GM12878 (cell line): Measurements from ENCODE around the gene PC. TPM values are rescaled to one million over a fixed set of nuclear protein-coding genes. Genes with fewer than 3 reads are reported as not detected.

ENCODE experiments used
- ATAC-seq: fragments of 200-7000 bp; cut with Tn5 transposase; 3 replicates; pipeline ENCODE4 v1.9.1; 2020; ENCODE audit warnings: mild to moderate bottlenecking, moderate library complexity
- BruUV-seq: library from RNA; stranded (reverse); fragments of 400-500 nt; replicated peaks from 2 replicates; lab custom pipeline; 2021; lab: Mats Ljungman, UMichigan
- CTCF ChIA-PET: fragments of 300-600 bp; sonication (Branson Sonifier 250); formaldehyde crosslinking; extraction: SDS; loops from one replicate; lab custom pipeline; 2021; ENCODE audit warnings: inconsistent platforms; lab: Yijun Ruan, JAX
- POLR2A ChIA-PET: fragments of 350-600 bp; formaldehyde crosslinking; extraction: SDS; loops from one replicate; lab custom pipeline; 2021; ENCODE audit warnings: inconsistent platforms; lab: Charles Lee
- RAD21 ChIA-PET: fragments of 300-600 bp; sonication (Branson Sonifier 250); formaldehyde crosslinking; loops from one replicate; lab custom pipeline; 2023; ENCODE audit warnings: antibody characterized with exemption; ENCODE audit not compliant: unreplicated experiment; lab: Charles Lee
- SMC1A ChIA-PET: fragments of 300-600 bp; sonication (Branson Sonifier 250); formaldehyde crosslinking; loops from one replicate; lab custom pipeline; 2023; ENCODE audit not compliant: unreplicated experiment, uncharacterized antibody; lab: Charles Lee
- DNase-seq: peaks from one replicate; pipeline ENCODE4 v3.0.0-alpha.2; 2011; ENCODE audit warnings: low read depth, low spot score
- FAIRE-seq: peaks from 3 replicates; lab custom pipeline; 2011; peaks lifted over from hg19 to GRCh38; lab: Jason Lieb, UNC
- H2AFZ ChIP-seq: 2 replicates; pipeline ENCODE4 v1.6.0; 2011; ENCODE audit warnings: low read depth, low read length, control low read depth; ENCODE audit not compliant: control insufficient read depth
- H3K27ac ChIP-seq: 2 replicates; pipeline ENCODE4 v1.5.1; 2011; ENCODE audit warnings: control low read depth; ENCODE audit not compliant: control insufficient read depth, insufficient read depth
- H3K27me3 ChIP-seq, 2 experiments: replicated peaks in 1 of 2; 2 replicates each; pipeline versions ENCODE4 v1.6.0 to v1.6.1; 2011; ENCODE audit warnings: low read length in 1 of 2; ENCODE audit not compliant: control insufficient read depth in 2 of 2, insufficient read depth in 2 of 2
- H3K36me3 ChIP-seq, 2 experiments: 2 replicates each; pipeline ENCODE4 v1.5.1; 2011; ENCODE audit warnings: low read length in 1 of 2; ENCODE audit not compliant: control insufficient read depth in 2 of 2, insufficient read depth in 2 of 2
- H3K4me1 ChIP-seq: 2 replicates; pipeline ENCODE4 v1.6.1; 2011; ENCODE audit warnings: mild to moderate bottlenecking, low read length, moderate library complexity, mixed read lengths; ENCODE audit not compliant: control insufficient read depth, insufficient read depth
- H3K4me2 ChIP-seq: 2 replicates; pipeline ENCODE4 v1.6.0; 2011; ENCODE audit warnings: control low read depth; ENCODE audit not compliant: control insufficient read depth, insufficient read depth
- H3K4me3 ChIP-seq: fragments of 200-600 bp; sonication (generic); 2 replicates; pipeline ENCODE4 v1.5.1; 2016
- H3K79me2 ChIP-seq: 2 replicates; pipeline ENCODE4 v1.6.0; 2011; ENCODE audit warnings: low read length; ENCODE audit not compliant: control insufficient read depth, insufficient read depth
- H3K9ac ChIP-seq: 2 replicates; pipeline ENCODE4 v1.8.0; 2011; ENCODE audit warnings: low read length, control low read depth, mixed read lengths; ENCODE audit not compliant: control insufficient read depth, insufficient read depth
- H3K9me3 ChIP-seq: replicated peaks from 3 replicates; pipeline ENCODE4 v1.5.1; 2011; ENCODE audit warnings: mild to moderate bottlenecking, low read length; ENCODE audit not compliant: control insufficient read depth, insufficient read depth
- H4K20me1 ChIP-seq: 2 replicates; pipeline ENCODE4 v1.6.0; 2011; ENCODE audit not compliant: control insufficient read depth, insufficient read depth
- ATF7 ChIP-seq: fragments of 450-650 bp; IDR thresholded peaks from 2 replicates; pipeline ENCODE4 v1.6.1; 2016; ENCODE audit warnings: low read depth, mild to moderate bottlenecking
- DPF2 ChIP-seq: fragments of 450-650 bp; IDR thresholded peaks from 2 replicates; pipeline ENCODE4 v1.6.1; 2017; ENCODE audit warnings: mild to moderate bottlenecking
- JUND ChIP-seq: IDR thresholded peaks from 2 replicates; pipeline ENCODE4 v1.6.1; 2012; ENCODE audit warnings: low read depth, mild to moderate bottlenecking, low read length, improper control_type of control experiment, moderate library complexity
- MTA2 ChIP-seq: fragments of 450-650 bp; IDR thresholded peaks from 2 replicates; pipeline ENCODE4 v1.6.1; 2016; ENCODE audit warnings: low read depth, mild to moderate bottlenecking, moderate library complexity
- NFIC ChIP-seq: IDR thresholded peaks from 2 replicates; pipeline ENCODE4 v1.6.1; 2012; ENCODE audit warnings: low read depth, mild to moderate bottlenecking, inconsistent platforms, low read length, moderate library complexity
- NFYB ChIP-seq: IDR thresholded peaks from 2 replicates; pipeline ENCODE4 v1.6.1; 2011; ENCODE audit warnings: low read depth, mild to moderate bottlenecking, low read length, improper control_type of control experiment, moderate library complexity; ENCODE audit not compliant: insufficient read depth
- NRF1 ChIP-seq: conservative IDR thresholded peaks from 2 replicates; pipeline ENCODE4 v1.6.1; 2011; ENCODE audit warnings: mild to moderate bottlenecking, low read depth, low read length, improper control_type of control experiment
- PKNOX1 ChIP-seq: fragments of 450-650 bp; IDR thresholded peaks from 2 replicates; pipeline ENCODE4 v1.6.1; 2016; ENCODE audit warnings: mild to moderate bottlenecking
- POLR2AphosphoS2 ChIP-seq: IDR thresholded peaks from 2 replicates; pipeline ENCODE4 v1.6.1; 2011; ENCODE audit warnings: low read depth, mild to moderate bottlenecking, low read length, improper control_type of control experiment, moderate library complexity
- TAF1 ChIP-seq: IDR thresholded peaks from 2 replicates; pipeline ENCODE4 v1.6.1; 2011; ENCODE audit warnings: mild to moderate bottlenecking, low read depth, low read length, borderline replicate concordance
- ZBTB40 ChIP-seq: fragments of 450-650 bp; IDR thresholded peaks from 2 replicates; pipeline ENCODE4 v1.6.1; 2016; ENCODE audit warnings: mild to moderate bottlenecking, moderate library complexity, borderline replicate concordance
- ZNF592 ChIP-seq: fragments of 450-650 bp; IDR thresholded peaks from 2 replicates; pipeline ENCODE4 v1.6.1; 2017; ENCODE audit warnings: mild to moderate bottlenecking, moderate library complexity
- WGBS: methylation state at CpG from one replicate; pipeline ENCODE4 v1.1.6; 2016; ENCODE audit warnings: low lambda C conversion rate; ENCODE audit not compliant: insufficient replicate concordance, insufficient coverage; ENCODE audit errors: missing lambda C conversion rate; 5-methylcytosine and 5-hydroxymethylcytosine counted together
- in situ Hi-C: fragments of 300-500 bp; cut with MboI; formaldehyde crosslinking; loops from 9 replicates; pipeline ENCODE4 v1.14.3; 2018; ENCODE audit warnings: mixed read lengths
- intact Hi-C: fragments of 100-400 bp; cut with micrococcal nuclease; formaldehyde crosslinking; loops from one replicate; pipeline ENCODE4 v1.14.2; 2022; ENCODE audit not compliant: unreplicated experiment
- polyA plus RNA-seq, 11 experiments: library from polyadenylated mRNA; depleted of rRNA in 4 of 11; unstranded in 6 of 11; stranded (reverse) in 5 of 11; fragments of >200 nt; fragmentation: Nextera tagmentation in 4 of 11; fragmentation: Illumina TruSeq in 1 of 11; extraction: Ambion mirVana in 4 of 11; extraction: Trizol in 1 of 11; gene quantifications; 1 replicate in 1 of 11; 2 replicates in 10 of 11; pipeline versions ENCODE4 v1.2.1 to v1.2.3, GENCODE V29; 2011 to 2016; ENCODE audit warnings: inconsistent platforms in 2 of 11, missing spikeins in 2 of 11, low read depth in 1 of 11
- total RNA-seq, 4 experiments: library from RNA; depleted of rRNA in 3 of 4; stranded (reverse); fragments of >200 nt in 3 of 4; fragmentation: Illumina TruSeq in 1 of 4; extraction: Trizol in 1 of 4; gene quantifications; 2 replicates each; pipeline versions ENCODE4 v1.2.1 to v1.2.3, GENCODE V29; 2013 to 2021

The PC gene
- total and polyA plus RNA-seq, 10 of the 15 experiments (the other 5 are each of a cell fraction or from before 2014, with no cell fraction given) = 0.22 to 10.3 (median 4.5) TPM

- TF ChIP-seq ZNF592 = no peak
- no peak for TF ChIP-seq TAF1
- no peak for TF ChIP-seq POLR2AphosphoS2
- TF ChIP-seq NFIC = no peak
- no peak for TF ChIP-seq MTA2
- TF ChIP-seq NRF1 = no peak
- no peak for TF ChIP-seq DPF2
- no peak for TF ChIP-seq PKNOX1
Measured at GRCh38 chr11:66815646-66816045, 142.5 kb downstream of the PC start (continued).

GRCh38 chr11:66814678-66815077 lies 143.5 kb downstream of the PC start:
- Histone ChIP-seq H3K4me3 (no peak overlapping the region), H3K27me3 (no peaks in the 10 kb centered on the region), H3K79me2 (no peaks in the 10 kb centered on the region), H3K9ac (no peak overlapping the region), H3K4me1 (no peaks in the 10 kb centered on the region), H2AFZ (no peak overlapping the region), H4K20me1 (no peaks in the 10 kb centered on the region), H3K27ac (no peak overlapping the region), H3K4me2 (no peak overlapping the region), H3K9me3 (no peaks in the 10 kb centered on the region), H3K36me3 (no peaks in the 10 kb centered on the region)
- no TSS peak for BruUV-seq
- no peak for DNase-seq
- ChIA-PET CTCF (no interaction called here), SMC1A (interaction anchor here (1.0 kb wide), 1 partner anchor 9 kb away, joined by 3 read pairs; no protein-coding TSS in a partner anchor), RAD21 (no interaction called here), POLR2A (no interaction called here)
- in situ Hi-C loops = no loop called here
- intact Hi-C loops = no loop called here
- ATAC-seq = no peak
- 98% methylated on average over 5 of the region's 5 CpGs for WGBS
- FAIRE-seq = no peak
- TF ChIP-seq JUND = no peak
- no peak for TF ChIP-seq NFYB
- no peak for TF ChIP-seq ZBTB40
- TF ChIP-seq ATF7 = no peak
